Measurements from ENCODE around the gene MYLK. TPM values are rescaled to one million over a fixed set of nuclear protein-coding genes. Genes with fewer than 3 reads are reported as not detected.
A peak's percentile ranks its signal among the peaks of the same experiment; 100 is the strongest.
"Not testable (repeated sequence)": the region's sequence is repeated elsewhere in the genome, so short reads cannot be mapped to it uniquely, and the experiment has no call there.

Gene MYLK
- total RNA-seq, 1 experiment from 2014 or later = 28.8 TPM

DNA sequence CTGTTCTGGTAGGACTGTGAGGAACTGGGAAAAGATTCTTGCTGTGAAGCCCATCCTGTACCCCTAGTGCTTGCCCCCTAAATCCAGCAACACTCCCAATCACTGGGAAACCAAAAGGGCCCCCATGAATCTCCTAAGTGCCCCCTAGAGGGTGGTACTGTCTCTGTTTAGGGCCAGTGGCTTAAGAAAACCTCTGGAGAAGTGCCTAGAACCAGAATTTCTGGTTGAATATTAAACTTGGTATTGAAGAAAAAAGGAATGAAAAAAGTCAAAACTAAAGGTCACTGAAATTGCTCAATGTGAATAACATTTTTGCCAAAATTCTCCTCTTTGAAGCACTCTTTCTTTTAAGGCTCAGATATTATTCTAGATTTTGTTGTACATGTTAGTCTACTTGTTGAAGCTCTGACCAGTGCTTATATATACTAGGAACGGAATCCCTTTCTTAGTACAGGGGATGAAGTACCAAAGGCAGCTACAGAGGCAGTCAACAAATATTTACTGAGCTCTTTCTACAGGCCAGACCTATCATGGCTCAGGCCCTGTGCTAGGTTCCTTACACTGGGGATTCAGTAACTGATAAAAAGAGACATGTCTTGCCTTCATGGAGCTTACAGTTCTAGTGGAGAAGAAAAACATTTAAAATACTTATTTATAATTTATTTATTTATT lies 138.8 kb downstream of the MYLK start:
- DNase-seq (ENCODE audit: low read depth) = no peak
- in situ Hi-C loops (cut with HindIII; ENCODE audit: low pct_unique_long_range_greater_than_20kb, low sequenced_read_pairs) = no loop called here

GRCh38 chr3:123744064-123744463 lies 140.1 kb downstream of the MYLK start:
- in situ Hi-C loops (cut with HindIII; ENCODE audit: low pct_unique_long_range_greater_than_20kb, low sequenced_read_pairs) = no loop called here
- no peak for DNase-seq (ENCODE audit: low read depth)

GRCh38 chr3:123743121-123743520 lies 141.0 kb downstream of the MYLK start:
- DNase-seq (ENCODE audit: low read depth) = no peak
- in situ Hi-C loops (cut with HindIII; ENCODE audit: low pct_unique_long_range_greater_than_20kb, low sequenced_read_pairs) = no loop called here

DNA sequence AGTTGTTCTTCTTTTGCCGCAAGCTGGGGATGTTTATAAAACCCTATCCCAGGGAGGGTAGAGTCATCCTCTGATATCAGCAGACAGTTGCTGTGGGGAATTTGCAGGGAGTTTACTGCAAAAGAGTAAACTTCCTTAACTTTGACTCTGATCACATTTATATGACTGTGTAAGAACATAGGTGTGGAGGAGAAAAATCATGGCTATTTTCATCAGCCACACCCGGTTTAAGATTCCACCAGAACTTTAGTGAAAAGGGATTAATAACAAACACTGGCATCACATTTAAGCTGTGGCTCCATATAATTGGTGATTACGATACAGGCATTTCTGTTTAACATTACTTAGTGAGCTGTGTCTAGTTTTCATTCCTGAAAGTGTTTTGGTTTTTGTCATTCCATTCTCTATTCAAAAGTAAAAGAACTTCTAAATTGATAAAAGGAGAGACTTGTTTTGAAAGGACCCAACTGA lies 143.1 kb downstream of the MYLK start:
- DNase-seq (ENCODE audit: low read depth) = peak; percentile 77

DNA sequence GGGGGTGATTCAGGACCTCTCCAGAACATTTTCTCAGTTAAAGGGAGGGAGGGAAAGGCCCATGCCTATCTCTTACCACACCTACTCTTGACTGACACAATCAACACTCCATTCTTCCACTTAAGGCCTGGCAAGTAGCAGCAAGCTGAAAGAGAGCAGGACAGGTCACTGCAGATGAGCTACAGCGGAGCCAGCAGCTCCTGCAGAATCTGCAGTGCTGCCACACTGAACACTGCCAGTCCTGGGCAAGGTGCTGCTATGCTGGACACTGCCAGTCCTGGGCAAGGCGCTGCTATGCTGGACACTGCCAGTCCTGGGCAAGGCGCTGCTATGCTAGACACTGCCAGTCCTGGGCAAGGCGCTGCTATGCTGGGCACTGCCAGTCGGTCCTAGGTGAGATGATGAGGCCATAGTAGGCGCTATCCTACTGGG lies 143.7 kb downstream of the MYLK start:
- no peak for DNase-seq (ENCODE audit: low read depth)
- in situ Hi-C loops (cut with HindIII; ENCODE audit: low pct_unique_long_range_greater_than_20kb, low sequenced_read_pairs) = no loop called here

More for the DNA sequence above, 143.1 kb downstream of the MYLK start:
- in situ Hi-C loops (cut with HindIII; ENCODE audit: low pct_unique_long_range_greater_than_20kb, low sequenced_read_pairs) = no loop called here

GRCh38 chr3:123739754-123740153 lies 144.4 kb downstream of the MYLK start:
- in situ Hi-C loops (cut with HindIII; ENCODE audit: low pct_unique_long_range_greater_than_20kb, low sequenced_read_pairs) = no loop called here
- DNase-seq (ENCODE audit: low read depth) = peak; percentile 62

DNA sequence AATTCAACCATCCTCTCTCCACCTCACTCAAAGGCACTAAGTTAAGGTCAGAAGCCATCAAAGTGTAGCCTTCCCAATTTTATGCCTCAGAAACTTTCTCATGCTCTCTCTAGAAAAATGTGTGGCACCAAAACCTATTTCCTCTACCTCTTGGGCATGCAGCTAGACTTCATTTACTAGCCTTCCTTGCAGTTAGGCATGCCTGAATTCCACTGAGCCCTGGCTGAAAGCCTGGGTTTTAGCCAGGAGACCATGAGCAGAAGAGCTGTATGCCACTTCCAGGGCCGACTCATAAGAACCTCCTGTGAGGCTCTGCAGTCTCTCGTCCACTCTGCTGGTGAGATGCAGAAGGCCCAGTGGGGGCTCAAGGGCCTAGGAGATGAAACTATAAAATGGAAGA lies 145.0 kb downstream of the MYLK start:
- in situ Hi-C loops (cut with HindIII; ENCODE audit: low pct_unique_long_range_greater_than_20kb, low sequenced_read_pairs) = no loop called here
- no peak for DNase-seq (ENCODE audit: low read depth)

- in situ Hi-C loops (cut with HindIII; ENCODE audit: low pct_unique_long_range_greater_than_20kb, low sequenced_read_pairs) = not testable (repeated sequence)
Observed at GRCh38 chr3:123738522-123738921, 145.6 kb downstream of the MYLK start.

DNA sequence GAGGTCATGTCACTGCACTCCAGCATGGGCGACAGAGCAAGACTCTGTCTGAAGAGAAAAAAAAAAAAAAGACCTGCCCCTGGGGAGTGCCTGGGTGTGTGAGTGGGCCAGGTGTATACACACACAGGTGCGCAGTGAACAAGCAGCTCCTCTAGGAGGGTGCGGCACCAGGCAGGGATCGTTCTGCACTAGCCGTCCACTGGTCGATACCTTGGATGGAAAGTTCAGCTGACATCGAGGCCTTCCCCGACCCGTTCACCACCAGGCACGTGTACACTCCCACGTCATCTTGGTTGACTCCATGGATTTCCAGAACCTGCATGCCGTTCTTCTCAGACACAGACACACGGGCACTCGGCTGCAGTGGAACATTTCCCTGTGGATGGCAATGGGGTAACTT lies 147.0 kb downstream of the MYLK start:
- in situ Hi-C loops (cut with HindIII; ENCODE audit: low pct_unique_long_range_greater_than_20kb, low sequenced_read_pairs) = no loop called here
- DNase-seq (ENCODE audit: low read depth) = no peak

More at GRCh38 chr3:123738522-123738921, 145.6 kb downstream of the MYLK start:
- DNase-seq (ENCODE audit: low read depth) = peak; percentile 56

DNA sequence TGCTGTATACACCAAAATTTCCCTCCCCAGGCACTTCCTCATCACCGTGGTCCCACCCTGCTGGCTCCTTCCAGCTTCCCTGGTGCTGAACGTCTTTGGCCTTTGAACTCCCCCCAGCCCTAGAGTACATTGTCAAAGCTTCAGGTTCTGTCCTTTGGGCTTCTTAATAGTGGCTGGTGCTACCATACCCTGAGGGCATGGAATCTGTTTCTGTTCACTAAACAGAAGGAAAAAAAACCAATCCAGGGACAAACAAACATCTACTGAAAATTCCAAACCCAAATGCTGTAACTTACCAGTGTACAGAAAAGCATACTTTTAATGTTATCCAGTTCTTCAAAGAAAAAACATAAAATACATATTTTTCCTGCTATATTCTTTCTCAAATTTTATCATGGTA lies 148.7 kb downstream of the MYLK start:
- in situ Hi-C loops (cut with HindIII; ENCODE audit: low pct_unique_long_range_greater_than_20kb, low sequenced_read_pairs) = no loop called here
- DNase-seq (ENCODE audit: low read depth) = no peak

DNA sequence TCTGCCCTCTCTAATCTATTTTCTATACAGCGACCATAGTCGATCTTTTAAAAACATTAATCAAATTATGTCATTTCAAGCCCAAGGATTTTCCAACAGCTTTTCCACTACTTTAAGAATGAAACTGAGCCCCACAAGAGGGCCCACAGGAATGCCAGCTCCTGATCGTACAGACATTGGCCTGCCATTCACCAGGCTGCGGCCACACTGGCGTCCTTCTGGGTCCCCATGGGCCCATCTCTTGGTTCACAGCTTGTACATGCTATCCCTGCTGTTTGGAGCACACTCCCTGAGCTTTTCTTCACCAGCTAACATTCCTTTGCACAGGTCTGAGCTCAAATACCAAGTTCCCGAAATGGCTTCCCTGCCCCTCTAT lies 149.6 kb downstream of the MYLK start:
- in situ Hi-C loops (cut with HindIII; ENCODE audit: low pct_unique_long_range_greater_than_20kb, low sequenced_read_pairs) = no loop called here

GRCh38 chr3:123733805-123734526 lies 150.2 kb downstream of the MYLK start:
- DNase-seq (ENCODE audit: low read depth) = peak; percentile 54
- in situ Hi-C loops (cut with HindIII; ENCODE audit: low pct_unique_long_range_greater_than_20kb, low sequenced_read_pairs) = no loop called here

More for the DNA sequence above, 149.6 kb downstream of the MYLK start:
- DNase-seq (ENCODE audit: low read depth) = no peak

GRCh38 chr3:123733341-123733740 lies 150.8 kb downstream of the MYLK start:
- in situ Hi-C loops (cut with HindIII; ENCODE audit: low pct_unique_long_range_greater_than_20kb, low sequenced_read_pairs) = no loop called here
- no peak for DNase-seq (ENCODE audit: low read depth)

- in situ Hi-C loops (cut with HindIII; ENCODE audit: low pct_unique_long_range_greater_than_20kb, low sequenced_read_pairs) = no loop called here
- peak; percentile 79 for DNase-seq (ENCODE audit: low read depth)
Observed at GRCh38 chr3:123732447-123732846, 151.7 kb downstream of the MYLK start.

DNA sequence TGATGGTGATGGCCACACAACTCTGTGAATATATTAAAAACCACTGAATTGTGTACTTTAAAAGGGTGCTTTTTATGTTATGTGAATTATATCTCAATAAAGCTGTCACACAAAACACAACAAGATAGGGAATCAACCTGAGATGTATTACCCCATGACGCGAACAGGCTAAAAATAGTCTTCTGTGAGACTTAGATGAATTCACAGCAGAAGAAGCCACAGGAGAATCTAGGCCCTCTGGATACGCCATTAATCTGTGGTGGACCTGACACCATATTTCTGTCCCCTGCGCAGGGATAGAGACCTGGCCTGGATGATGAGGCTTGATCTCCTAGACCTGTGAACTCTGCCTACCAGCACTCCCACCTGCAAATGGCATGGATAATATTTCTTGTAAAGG lies 153.3 kb downstream of the MYLK start:
- DNase-seq (ENCODE audit: low read depth) = no peak
- in situ Hi-C loops (cut with HindIII; ENCODE audit: low pct_unique_long_range_greater_than_20kb, low sequenced_read_pairs) = no loop called here

DNA sequence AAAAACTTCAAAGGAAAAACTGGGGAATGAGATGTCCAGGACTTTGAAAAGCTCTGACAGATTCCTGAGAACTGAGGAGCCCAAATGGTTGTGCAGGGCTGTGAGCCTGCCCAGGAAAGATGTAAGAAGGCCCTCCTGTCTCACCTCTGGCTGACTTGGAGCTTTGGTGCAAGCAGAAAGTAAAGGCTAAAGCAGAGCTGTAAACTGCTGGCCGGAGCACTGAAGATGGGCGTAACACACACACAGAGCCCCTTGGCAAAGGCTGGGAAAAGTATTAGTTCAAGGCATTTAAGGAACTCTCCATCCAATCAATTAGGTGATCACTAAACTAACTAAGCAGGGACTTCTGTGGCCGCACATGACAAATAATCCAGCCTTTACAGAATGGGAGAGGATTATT lies 155.1 kb downstream of the MYLK start:
- DNase-seq (ENCODE audit: low read depth) = no peak
- in situ Hi-C loops (cut with HindIII; ENCODE audit: low pct_unique_long_range_greater_than_20kb, low sequenced_read_pairs) = no loop called here

DNA sequence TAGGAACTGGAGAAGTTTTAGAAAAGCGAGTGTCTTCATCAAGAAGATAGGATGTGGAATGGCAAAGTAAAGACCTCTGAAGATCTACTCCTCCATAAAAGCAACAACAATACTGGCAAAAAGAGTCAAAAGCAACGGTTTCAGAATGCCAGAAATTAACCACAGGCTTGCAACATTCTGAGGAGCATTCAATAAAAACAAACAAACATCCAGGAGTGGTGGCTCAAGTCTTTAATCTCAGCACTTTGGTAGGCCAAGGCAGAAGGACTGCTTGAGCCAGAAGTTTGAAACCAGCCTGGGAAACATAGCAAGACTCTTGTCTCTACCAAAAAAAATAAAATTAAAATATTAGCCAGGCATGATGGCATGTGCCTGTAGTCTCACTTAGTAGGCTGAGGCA lies 156.1 kb downstream of the MYLK start:
- in situ Hi-C loops (cut with HindIII; ENCODE audit: low pct_unique_long_range_greater_than_20kb, low sequenced_read_pairs) = no loop called here
- no peak for DNase-seq (ENCODE audit: low read depth)

DNA sequence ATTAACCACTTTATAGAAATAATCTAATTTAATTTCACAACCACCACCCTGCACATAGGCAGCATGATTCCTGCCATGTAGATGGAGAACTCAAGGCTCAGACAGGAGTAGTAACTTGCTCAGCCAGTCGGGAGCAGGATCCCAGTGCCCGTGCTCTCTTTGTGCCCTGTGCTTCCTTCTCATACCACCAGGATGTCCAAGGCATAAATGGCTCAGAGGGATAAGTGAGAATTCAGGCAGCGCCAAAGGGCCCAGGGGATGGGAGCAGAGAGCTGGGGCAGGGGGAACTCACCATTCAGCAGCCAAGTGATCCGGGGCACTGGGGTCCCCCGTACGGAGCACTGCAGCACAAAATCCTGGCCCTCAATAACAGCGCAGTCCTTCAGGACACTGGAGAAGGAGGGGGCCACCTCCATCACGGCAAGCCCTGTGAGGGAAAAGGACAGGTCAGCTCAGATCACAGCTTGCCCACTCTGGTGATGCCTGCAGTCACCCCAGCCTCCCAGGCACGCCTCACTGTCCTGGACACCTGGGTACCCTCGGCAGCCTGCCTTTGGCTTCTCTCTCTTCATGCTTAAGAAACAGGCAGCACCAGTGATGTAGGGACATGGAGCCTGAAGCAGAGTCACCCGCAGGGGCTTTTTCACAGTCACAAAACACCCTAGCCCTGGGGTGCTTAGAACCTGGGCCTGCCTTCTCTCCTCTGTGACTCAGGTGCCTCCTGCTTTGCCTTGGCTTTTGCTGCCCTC lies 158.3 kb downstream of the MYLK start:
- DNase-seq (ENCODE audit: low read depth) = no peak
- in situ Hi-C loops (cut with HindIII; ENCODE audit: low pct_unique_long_range_greater_than_20kb, low sequenced_read_pairs) = no loop called here

- in situ Hi-C loops (cut with HindIII; ENCODE audit: low pct_unique_long_range_greater_than_20kb, low sequenced_read_pairs) = no loop called here
- DNase-seq (ENCODE audit: low read depth) = peak; percentile 9
Observed at GRCh38 chr3:123724306-123724705, 159.8 kb downstream of the MYLK start.

Data from Caki2 (cell line).